ENCODE data around the gene WDR75. TPM values are rescaled to one million over a fixed set of nuclear protein-coding genes. Genes with fewer than 3 reads are reported as not detected.

The WDR75 gene
- total and polyA plus RNA-seq, 2 of the 13 experiments (the other 11 are each of a cell fraction or from before 2014, with no cell fraction given) = 63.0 to 74.1 TPM

DNA sequence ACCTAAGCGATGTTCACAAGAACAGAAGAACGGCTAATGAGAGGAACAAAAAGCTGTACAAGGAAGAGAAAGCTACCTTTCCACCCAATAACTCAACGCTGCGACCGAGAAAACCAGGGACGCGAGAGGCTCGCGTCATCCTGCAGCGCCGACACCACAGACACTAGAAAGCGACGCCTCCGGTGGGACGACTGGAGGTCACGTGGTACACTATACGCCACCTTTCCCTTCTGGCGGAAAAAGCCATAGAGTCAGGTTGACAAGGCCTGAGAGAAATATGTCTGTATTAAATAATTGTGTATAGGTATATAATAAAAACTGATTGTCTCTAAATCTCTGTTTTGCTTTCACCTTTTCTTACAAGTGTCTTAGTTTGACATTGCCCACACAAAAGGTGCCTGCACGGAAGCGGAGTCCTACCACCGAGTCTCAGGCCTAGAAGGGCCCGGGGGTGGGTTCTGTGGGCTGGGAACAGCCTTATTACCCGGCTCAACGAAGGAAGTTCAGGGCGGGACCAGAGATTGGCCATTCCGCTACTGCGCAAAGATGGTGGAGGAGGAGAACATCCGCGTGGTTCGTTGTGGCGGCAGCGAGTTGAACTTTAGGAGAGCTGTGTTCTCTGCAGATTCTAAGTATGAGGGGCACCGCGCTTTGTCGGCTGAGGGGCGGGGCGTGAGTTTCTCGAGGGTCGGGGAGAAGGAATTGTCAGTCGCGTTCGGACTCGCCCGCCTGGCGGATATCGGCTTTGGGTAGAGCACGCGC lies at the start of gene WDR75 (continued):
- TF ChIP-seq, protein P1, sequence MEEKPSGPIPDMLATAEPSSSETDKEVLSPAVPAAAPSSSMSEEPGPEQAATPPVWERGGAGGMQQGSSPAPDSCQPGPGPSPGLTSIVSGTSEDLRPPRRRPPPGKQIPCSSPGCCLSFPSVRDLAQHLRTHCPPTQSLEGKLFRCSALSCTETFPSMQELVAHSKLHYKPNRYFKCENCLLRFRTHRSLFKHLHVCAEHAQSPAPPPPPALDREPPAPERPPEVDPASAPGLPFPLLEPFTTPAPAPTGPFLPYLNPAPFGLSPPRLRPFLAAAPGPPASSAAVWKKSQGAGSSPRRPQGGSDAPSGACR (CRISPR knock-in tag; IDR thresholded peaks at IDR 0.05) = no peak; the same call in 1 of the 2 replicates
- no peak for TF ChIP-seq PAF1 (CRISPR knock-in tag; IDR thresholded peaks at IDR 0.05)
- TF ChIP-seq ZFP90 (CRISPR knock-in tag; IDR thresholded peaks at IDR 0.05; ENCODE audit: borderline replicate concordance) = peak; percentile 87
- peak; percentile 84 for TF ChIP-seq KDM2A (CRISPR knock-in tag; IDR thresholded peaks at IDR 0.05; ENCODE audit: borderline replicate concordance, low read depth)
- no peak for TF ChIP-seq RFX3 (CRISPR knock-in tag; IDR thresholded peaks at IDR 0.05)
- peak; percentile 61; the same call in 1 of the 2 replicates for TF ChIP-seq NCOR1 (IDR thresholded peaks at IDR 0.05; ENCODE audit: borderline replicate concordance, low read length)
- TF ChIP-seq ZEB1 (IDR thresholded peaks at IDR 0.05; ENCODE audit: insufficient replicate concordance, low read depth) = no peak
- TF ChIP-seq, protein P2, sequence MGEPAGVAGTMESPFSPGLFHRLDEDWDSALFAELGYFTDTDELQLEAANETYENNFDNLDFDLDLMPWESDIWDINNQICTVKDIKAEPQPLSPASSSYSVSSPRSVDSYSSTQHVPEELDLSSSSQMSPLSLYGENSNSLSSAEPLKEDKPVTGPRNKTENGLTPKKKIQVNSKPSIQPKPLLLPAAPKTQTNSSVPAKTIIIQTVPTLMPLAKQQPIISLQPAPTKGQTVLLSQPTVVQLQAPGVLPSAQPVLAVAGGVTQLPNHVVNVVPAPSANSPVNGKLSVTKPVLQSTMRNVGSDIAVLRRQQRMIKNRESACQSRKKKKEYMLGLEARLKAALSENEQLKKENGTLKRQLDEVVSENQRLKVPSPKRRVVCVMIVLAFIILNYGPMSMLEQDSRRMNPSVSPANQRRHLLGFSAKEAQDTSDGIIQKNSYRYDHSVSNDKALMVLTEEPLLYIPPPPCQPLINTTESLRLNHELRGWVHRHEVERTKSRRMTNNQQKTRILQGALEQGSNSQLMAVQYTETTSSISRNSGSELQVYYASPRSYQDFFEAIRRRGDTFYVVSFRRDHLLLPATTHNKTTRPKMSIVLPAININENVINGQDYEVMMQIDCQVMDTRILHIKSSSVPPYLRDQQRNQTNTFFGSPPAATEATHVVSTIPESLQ (CRISPR knock-in tag; conservative IDR thresholded peaks at IDR 0.05) = no peak
- TF ChIP-seq, protein P3, sequence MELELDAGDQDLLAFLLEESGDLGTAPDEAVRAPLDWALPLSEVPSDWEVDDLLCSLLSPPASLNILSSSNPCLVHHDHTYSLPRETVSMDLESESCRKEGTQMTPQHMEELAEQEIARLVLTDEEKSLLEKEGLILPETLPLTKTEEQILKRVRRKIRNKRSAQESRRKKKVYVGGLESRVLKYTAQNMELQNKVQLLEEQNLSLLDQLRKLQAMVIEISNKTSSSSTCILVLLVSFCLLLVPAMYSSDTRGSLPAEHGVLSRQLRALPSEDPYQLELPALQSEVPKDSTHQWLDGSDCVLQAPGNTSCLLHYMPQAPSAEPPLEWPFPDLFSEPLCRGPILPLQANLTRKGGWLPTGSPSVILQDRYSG (CRISPR knock-in tag; IDR thresholded peaks at IDR 0.05) = no peak
- TF ChIP-seq RARG (CRISPR knock-in tag; IDR thresholded peaks at IDR 0.05; ENCODE audit: low read depth) = no peak
- no peak for TF ChIP-seq EZH2 (conservative IDR thresholded peaks at IDR 0.05; ENCODE audit: low read depth, low read length)
- TF ChIP-seq, protein P4, sequence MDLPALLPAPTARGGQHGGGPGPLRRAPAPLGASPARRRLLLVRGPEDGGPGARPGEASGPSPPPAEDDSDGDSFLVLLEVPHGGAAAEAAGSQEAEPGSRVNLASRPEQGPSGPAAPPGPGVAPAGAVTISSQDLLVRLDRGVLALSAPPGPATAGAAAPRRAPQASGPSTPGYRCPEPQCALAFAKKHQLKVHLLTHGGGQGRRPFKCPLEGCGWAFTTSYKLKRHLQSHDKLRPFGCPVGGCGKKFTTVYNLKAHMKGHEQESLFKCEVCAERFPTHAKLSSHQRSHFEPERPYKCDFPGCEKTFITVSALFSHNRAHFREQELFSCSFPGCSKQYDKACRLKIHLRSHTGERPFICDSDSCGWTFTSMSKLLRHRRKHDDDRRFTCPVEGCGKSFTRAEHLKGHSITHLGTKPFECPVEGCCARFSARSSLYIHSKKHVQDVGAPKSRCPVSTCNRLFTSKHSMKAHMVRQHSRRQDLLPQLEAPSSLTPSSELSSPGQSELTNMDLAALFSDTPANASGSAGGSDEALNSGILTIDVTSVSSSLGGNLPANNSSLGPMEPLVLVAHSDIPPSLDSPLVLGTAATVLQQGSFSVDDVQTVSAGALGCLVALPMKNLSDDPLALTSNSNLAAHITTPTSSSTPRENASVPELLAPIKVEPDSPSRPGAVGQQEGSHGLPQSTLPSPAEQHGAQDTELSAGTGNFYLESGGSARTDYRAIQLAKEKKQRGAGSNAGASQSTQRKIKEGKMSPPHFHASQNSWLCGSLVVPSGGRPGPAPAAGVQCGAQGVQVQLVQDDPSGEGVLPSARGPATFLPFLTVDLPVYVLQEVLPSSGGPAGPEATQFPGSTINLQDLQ (CRISPR knock-in tag; IDR thresholded peaks at IDR 0.05) = 0 out of 2 replicates have a peak, but pooled peaks have one; percentile 21
- TF ChIP-seq ELF1 (CRISPR knock-in tag; IDR thresholded peaks at IDR 0.05) = peak; percentile 80
- TF ChIP-seq, protein P5, sequence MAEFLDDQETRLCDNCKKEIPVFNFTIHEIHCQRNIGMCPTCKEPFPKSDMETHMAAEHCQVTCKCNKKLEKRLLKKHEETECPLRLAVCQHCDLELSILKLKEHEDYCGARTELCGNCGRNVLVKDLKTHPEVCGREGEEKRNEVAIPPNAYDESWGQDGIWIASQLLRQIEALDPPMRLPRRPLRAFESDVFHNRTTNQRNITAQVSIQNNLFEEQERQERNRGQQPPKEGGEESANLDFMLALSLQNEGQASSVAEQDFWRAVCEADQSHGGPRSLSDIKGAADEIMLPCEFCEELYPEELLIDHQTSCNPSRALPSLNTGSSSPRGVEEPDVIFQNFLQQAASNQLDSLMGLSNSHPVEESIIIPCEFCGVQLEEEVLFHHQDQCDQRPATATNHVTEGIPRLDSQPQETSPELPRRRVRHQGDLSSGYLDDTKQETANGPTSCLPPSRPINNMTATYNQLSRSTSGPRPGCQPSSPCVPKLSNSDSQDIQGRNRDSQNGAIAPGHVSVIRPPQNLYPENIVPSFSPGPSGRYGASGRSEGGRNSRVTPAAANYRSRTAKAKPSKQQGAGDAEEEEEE (CRISPR knock-in tag; IDR thresholded peaks at IDR 0.05; ENCODE audit: borderline replicate concordance) = no peak
- TF ChIP-seq, protein P6, sequence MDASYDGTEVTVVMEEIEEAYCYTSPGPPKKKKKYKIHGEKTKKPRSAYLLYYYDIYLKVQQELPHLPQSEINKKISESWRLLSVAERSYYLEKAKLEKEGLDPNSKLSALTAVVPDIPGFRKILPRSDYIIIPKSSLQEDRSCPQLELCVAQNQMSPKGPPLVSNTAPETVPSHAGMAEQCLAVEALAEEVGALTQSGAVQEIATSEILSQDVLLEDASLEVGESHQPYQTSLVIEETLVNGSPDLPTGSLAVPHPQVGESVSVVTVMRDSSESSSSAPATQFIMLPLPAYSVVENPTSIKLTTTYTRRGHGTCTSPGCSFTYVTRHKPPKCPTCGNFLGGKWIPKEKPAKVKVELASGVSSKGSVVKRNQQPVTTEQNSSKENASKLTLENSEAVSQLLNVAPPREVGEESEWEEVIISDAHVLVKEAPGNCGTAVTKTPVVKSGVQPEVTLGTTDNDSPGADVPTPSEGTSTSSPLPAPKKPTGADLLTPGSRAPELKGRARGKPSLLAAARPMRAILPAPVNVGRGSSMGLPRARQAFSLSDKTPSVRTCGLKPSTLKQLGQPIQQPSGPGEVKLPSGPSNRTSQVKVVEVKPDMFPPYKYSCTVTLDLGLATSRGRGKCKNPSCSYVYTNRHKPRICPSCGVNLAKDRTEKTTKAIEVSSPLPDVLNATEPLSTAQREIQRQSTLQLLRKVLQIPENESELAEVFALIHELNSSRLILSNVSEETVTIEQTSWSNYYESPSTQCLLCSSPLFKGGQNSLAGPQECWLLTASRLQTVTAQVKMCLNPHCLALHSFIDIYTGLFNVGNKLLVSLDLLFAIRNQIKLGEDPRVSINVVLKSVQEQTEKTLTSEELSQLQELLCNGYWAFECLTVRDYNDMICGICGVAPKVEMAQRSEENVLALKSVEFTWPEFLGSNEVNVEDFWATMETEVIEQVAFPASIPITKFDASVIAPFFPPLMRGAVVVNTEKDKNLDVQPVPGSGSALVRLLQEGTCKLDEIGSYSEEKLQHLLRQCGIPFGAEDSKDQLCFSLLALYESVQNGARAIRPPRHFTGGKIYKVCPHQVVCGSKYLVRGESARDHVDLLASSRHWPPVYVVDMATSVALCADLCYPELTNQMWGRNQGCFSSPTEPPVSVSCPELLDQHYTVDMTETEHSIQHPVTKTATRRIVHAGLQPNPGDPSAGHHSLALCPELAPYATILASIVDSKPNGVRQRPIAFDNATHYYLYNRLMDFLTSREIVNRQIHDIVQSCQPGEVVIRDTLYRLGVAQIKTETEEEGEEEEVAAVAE (CRISPR knock-in tag; IDR thresholded peaks at IDR 0.05; ENCODE audit: borderline replicate concordance) = peak; percentile 4; the same call in 1 of the 2 replicates
